ENCODE results near the gene MYO3B. TPM values are rescaled to one million over a fixed set of nuclear protein-coding genes. Genes with fewer than 3 reads are reported as not detected.

MYO3B gene
- total and polyA plus RNA-seq, 2 donors (not counting 3 experiments of a cell fraction or from before 2014, with no cell fraction given), result 0.03 TPM; not detected in 1

GRCh38 chr2:170477630-170478029, 299.7 kb downstream of the MYO3B start:
- FAIRE-seq (no peak), DNase-seq (ENCODE audit: low read depth, low spot score) (no peak)
- intact Hi-C loops (cut with micrococcal nuclease), result no loop called here
- no peak overlapping the region for H3K27ac ChIP-seq (ENCODE audit: insufficient read depth, low read depth, low read length)
- H2AFZ ChIP-seq (ENCODE audit: low read depth, low read length), result no peak overlapping the region
- no peaks in the 10 kb centered on the region for H3K9me1 ChIP-seq (replicated peaks; ENCODE audit: control insufficient read depth, extremely low read depth, insufficient read depth, low read length)
- no peaks in the 10 kb centered on the region for H4K20me1 ChIP-seq (replicated peaks; ENCODE audit: control insufficient read depth, extremely low read depth, insufficient read depth, low read length)
- no peaks in the 10 kb centered on the region for H3K79me2 ChIP-seq (ENCODE audit: control insufficient read depth, insufficient read depth, low read length)
- H3K9ac ChIP-seq (replicated peaks; ENCODE audit: extremely low read depth, insufficient read depth, low read length), result no peak overlapping the region
- no peaks in the 10 kb centered on the region for H3K36me3 ChIP-seq (ENCODE audit: control insufficient read depth in 2 of 2, extremely low read depth in 1 of 2, insufficient read depth in 2 of 2, low read length in 2 of 2)
- H3K9me3 ChIP-seq (replicated peaks; ENCODE audit: control insufficient read depth, insufficient read depth, low read length), result no peaks in the 10 kb centered on the region
- dilution Hi-C loops (cut with MboI; ENCODE audit: extremely low pct_ligation_motif_present, low sequenced_read_pairs), result no loop called here
- BruUV-seq (replicated peaks), result no TSS peak
- TF ChIP-seq MAX (IDR thresholded peaks at IDR 0.05; ENCODE audit: insufficient read depth, insufficient read length), result no peak
- TF ChIP-seq MYC (IDR thresholded peaks at IDR 0.05; ENCODE audit: low read depth, low read length), result no peak
- no peak for TF ChIP-seq FOS (IDR thresholded peaks at IDR 0.05; ENCODE audit: borderline replicate concordance, insufficient read depth, low read length)
- no peak for TF ChIP-seq POLR2AphosphoS5 (IDR thresholded peaks at IDR 0.05; ENCODE audit: insufficient read depth, low read depth, low read length)
- no peak for TF ChIP-seq GATA2 (IDR thresholded peaks at IDR 0.05; ENCODE audit: insufficient read depth, insufficient read length, low read depth, low read length)
- TF ChIP-seq JUN (IDR thresholded peaks at IDR 0.05; ENCODE audit: borderline replicate concordance, insufficient read depth, insufficient read length, low read depth), result no peak
- TF ChIP-seq POLR2A (IDR thresholded peaks at IDR 0.05; ENCODE audit: low read depth, low read length), result no peak
- TF ChIP-seq CTCF (IDR thresholded peaks at IDR 0.05; ENCODE audit: extremely low read depth in 1 of 2, insufficient read depth in 1 of 2, low read depth in 1 of 2, low read length in 2 of 2), result no peak
- TF ChIP-seq EZH2 (IDR thresholded peaks at IDR 0.05; ENCODE audit: borderline replicate concordance, low read depth, low read length, severe bottlenecking), result no peak
- no peaks in the 10 kb centered on the region for H3K27me3 ChIP-seq (ENCODE audit: control insufficient read depth in 2 of 2, insufficient read depth in 2 of 2, low read length in 2 of 2)
- POLR2A ChIA-PET, result no interaction called here
- H3K4me1 ChIP-seq (ENCODE audit: control insufficient read depth, extremely low read depth, insufficient read depth, low read length), result no peaks in the 10 kb centered on the region
- H3K4me3 ChIP-seq (replicated peaks in 1 of 3; ENCODE audit: insufficient read depth in 1 of 3, low read depth in 1 of 3, low read length in 3 of 3), result no peak overlapping the region
- CTCF ChIA-PET, result interaction anchor here (0.8 kb wide), 1 partner anchor 21 kb away, joined by 3 read pairs; no protein-coding TSS in a partner anchor
- no peak overlapping the region for H3K4me2 ChIP-seq (ENCODE audit: insufficient read depth, low read length)
